Measurements from ENCODE around the gene ATR. TPM values are rescaled to one million over a fixed set of nuclear protein-coding genes. Genes with fewer than 3 reads are reported as not detected.

ATR gene
- total RNA-seq, 2 donors from 2014 or later = 13.9 to 20.3 TPM

- Histone ChIP-seq H3K36me3 (no peaks in the 10 kb centered on the region), H3K9ac (ENCODE audit: low read depth in 2 of 2, low read length in 2 of 2) (no peak overlapping the region), H3K27me3 (no peaks in the 10 kb centered on the region), H3K4me1 (no peaks in the 10 kb centered on the region), H3K27ac (no peak overlapping the region), H3K4me3 (no peak overlapping the region), H3K9me3 (no peaks in the 10 kb centered on the region)
- DNase-seq = no peak
- intact Hi-C loops (cut with DNase I) = no loop called here
- TF ChIP-seq CTCF (IDR thresholded peaks at IDR 0.05) = no peak
Observed at GRCh38 chr3:142436951-142437585, 141.5 kb downstream of the ATR start.

- DNase-seq = no peak
- no peaks in the 10 kb centered on the region for H3K27me3 ChIP-seq
- intact Hi-C loops (cut with DNase I) = no loop called here
- no peak overlapping the region for H3K9ac ChIP-seq (ENCODE audit: low read depth in 2 of 2, low read length in 2 of 2)
- H3K27ac ChIP-seq = no peak overlapping the region
- H3K36me3 ChIP-seq = no peaks in the 10 kb centered on the region
- no peaks in the 10 kb centered on the region for H3K9me3 ChIP-seq
- no peaks in the 10 kb centered on the region for H3K4me1 ChIP-seq
- no peak for TF ChIP-seq CTCF (IDR thresholded peaks at IDR 0.05)
- no peak overlapping the region for H3K4me3 ChIP-seq
Observed at GRCh38 chr3:142434503-142434902, 144.0 kb downstream of the ATR start.

GRCh38 chr3:142433110-142433509 lies 145.4 kb downstream of the ATR start:
- no peak overlapping the region for H3K27ac ChIP-seq
- H3K36me3 ChIP-seq = no peaks in the 10 kb centered on the region
- TF ChIP-seq CTCF (IDR thresholded peaks at IDR 0.05) = no peak
- intact Hi-C loops (cut with DNase I) = no loop called here
- H3K4me1 ChIP-seq = no peaks in the 10 kb centered on the region
- no peak overlapping the region for H3K4me3 ChIP-seq
- no peak overlapping the region for H3K9ac ChIP-seq (ENCODE audit: low read depth in 2 of 2, low read length in 2 of 2)
- H3K27me3 ChIP-seq = no peaks in the 10 kb centered on the region
- DNase-seq = no peak
- H3K9me3 ChIP-seq = no peaks in the 10 kb centered on the region

- no peak for TF ChIP-seq CTCF (IDR thresholded peaks at IDR 0.05)
- no peaks in the 10 kb centered on the region for H3K9me3 ChIP-seq
- no peaks in the 10 kb centered on the region for H3K36me3 ChIP-seq
- intact Hi-C loops (cut with DNase I) = no loop called here
- no peak overlapping the region for H3K4me3 ChIP-seq
- H3K27me3 ChIP-seq = no peaks in the 10 kb centered on the region
- DNase-seq = no peak
- H3K4me1 ChIP-seq = no peaks in the 10 kb centered on the region
- no peak overlapping the region for H3K27ac ChIP-seq
- H3K9ac ChIP-seq (ENCODE audit: low read depth in 2 of 2, low read length in 2 of 2) = no peak overlapping the region
Observed at GRCh38 chr3:142429582-142429981, 149.0 kb downstream of the ATR start.

- H3K4me1 ChIP-seq = no peaks in the 10 kb centered on the region
- intact Hi-C loops (cut with DNase I) = no loop called here
- no peak overlapping the region for H3K4me3 ChIP-seq
- no peak overlapping the region for H3K9ac ChIP-seq (ENCODE audit: low read depth in 2 of 2, low read length in 2 of 2)
- H3K27me3 ChIP-seq = no peaks in the 10 kb centered on the region
- no peaks in the 10 kb centered on the region for H3K9me3 ChIP-seq
- no peak for TF ChIP-seq CTCF (IDR thresholded peaks at IDR 0.05)
- H3K27ac ChIP-seq = no peak overlapping the region
- DNase-seq = no peak
- no peaks in the 10 kb centered on the region for H3K36me3 ChIP-seq
Observed at GRCh38 chr3:142424754-142425153, 153.8 kb downstream of the ATR start.
